NCI-H2227 (cell line): Measurements from ENCODE around the gene MPST.

Experiments
- DNase-seq: peaks from one replicate; lab custom pipeline; 2025; ENCODE audit not compliant: unreplicated experiment; lab: John Stamatoyannopoulos, UW

The MPST gene

DNA sequence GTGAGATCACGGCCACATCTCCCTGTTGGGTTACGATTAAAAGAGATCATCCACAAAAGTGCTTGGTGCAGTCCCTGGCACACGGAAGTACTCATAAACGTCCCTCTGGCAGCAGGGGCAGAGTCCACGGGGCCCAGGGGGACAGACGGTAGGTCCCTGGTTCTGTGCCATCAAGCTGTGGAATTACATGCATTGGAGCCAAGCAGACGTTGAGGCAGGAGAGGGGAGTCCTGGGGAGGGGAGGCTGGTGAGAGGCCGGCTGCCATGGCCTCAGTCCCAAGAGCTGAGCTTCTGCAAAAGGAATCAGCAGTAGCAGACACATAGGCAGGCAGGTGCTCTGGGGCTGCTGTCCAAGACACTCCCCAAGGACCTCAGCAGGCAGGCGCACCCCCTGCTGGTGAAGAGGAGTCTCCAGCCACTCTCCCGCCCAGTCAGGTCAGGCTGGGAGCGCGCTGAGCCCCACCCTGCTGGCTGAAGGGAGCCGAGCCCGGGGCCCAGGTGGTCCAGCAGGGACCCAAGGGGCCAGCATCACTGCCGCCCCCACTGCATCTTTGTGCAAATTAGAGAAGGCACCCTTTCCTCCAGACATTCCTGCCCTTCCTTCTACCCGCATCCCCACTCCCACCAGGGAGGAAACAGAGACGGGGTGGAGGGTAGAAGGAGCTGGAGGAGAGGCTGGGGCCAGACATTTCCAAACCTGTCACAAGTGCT lies 24.4 kb downstream of the MPST start:
- DNase-seq: peak; percentile 25

GRCh38 chr22:37044634-37045625 lies 25.4 kb downstream of the MPST start:
- DNase-seq: no peak

DNA sequence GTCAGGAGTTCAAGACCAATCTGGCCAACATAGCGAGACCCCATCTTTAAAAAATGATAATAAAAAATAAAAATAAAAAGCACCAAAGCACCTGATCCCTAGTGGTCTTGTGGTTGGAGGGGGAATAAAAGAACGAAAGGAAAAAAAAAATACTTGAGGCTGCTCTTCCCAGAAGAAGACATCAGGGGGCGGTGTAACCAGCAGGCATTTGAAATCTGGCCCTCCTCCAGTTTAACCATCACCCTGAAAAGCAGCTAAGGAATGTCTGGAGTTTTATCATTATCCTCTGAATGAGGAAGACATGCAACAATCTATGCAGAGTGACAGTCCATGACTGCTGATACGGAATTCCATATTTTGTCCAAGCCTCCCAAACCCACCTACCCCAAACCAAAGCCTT lies 26.4 kb downstream of the MPST start:
- DNase-seq: no peak

- no peak for DNase-seq
Observed at GRCh38 chr22:37046589-37046988, 27.0 kb downstream of the MPST start.

DNA sequence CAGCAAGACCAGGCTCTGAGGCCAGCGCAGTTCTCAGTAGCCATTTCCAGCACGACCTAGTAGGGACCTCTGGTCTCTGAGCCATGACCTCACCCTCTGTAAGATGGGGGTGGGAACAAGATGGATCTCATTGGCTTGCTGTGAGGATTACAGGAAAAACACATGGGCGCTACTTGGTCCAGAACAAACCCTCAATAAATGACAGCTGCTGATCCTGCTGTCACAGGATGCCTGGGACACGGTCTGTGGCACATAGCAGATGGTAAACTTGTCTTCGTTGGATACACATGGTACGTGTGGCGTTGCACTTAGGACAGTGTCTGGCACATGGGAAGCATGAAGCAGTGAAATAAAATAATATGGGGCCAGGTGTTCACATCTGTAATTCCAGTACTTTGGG lies 27.5 kb downstream of the MPST start:
- DNase-seq: no peak

- no peak for DNase-seq
Observed at GRCh38 chr22:37048133-37048532, 28.6 kb downstream of the MPST start.

- DNase-seq: no peak
Observed at GRCh38 chr22:37049224-37049623, 29.7 kb downstream of the MPST start.

GRCh38 chr22:37050913-37051312 lies 31.4 kb downstream of the MPST start:
- no peak for DNase-seq

DNA sequence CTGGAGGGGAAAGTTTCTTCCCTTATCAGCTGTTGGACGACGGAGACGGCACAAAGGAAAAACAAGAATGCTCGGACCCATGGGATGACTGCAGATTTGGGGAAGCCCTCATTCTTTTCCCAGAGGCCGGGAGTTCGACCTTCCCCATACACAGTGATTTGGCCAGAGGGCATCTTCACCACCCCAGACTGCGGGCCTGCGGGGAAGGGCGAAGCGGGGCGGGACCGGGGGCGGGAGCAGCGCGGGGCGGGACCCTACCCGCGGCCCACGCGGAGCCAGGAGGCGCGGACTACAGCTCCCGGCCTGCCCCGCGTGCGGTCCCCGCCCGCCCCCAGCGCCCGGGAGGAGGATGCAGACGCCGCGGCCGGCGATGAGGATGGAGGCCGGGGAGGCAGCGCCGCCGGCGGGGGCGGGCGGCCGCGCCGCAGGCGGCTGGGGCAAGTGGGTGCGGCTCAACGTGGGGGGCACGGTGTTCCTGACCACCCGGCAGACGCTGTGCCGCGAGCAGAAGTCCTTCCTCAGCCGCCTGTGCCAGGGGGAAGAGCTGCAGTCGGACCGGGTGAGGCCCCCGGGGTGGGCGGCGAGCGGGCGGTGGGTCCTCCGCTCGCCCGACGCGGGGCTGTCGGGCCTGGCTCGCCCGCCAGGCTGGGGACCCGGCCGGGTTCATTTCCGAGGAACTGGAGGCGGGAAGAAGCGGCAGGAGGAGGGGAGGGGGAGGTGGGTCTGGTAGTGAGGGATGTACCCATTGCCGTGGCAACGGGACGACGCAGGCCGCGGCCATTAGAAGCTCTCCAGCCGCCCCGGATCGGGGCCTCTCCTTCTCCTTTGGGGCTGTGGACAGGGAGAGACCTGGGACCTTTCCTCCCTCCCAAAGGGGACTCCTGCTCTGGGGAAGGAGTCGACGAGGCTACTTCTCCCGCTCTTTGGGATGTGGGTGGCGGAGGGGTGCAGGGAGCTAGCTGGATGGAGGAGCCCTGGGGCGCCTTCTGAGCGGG lies 32.1 kb downstream of the MPST start, which contains the start of gene KCTD17:
KCTD17 (plus strand) TSS at position 352 of the 995 bp plus-strand sequence; CDS start at position 371, 19 bp downstream.
- peak; percentile 79 for DNase-seq

DNA sequence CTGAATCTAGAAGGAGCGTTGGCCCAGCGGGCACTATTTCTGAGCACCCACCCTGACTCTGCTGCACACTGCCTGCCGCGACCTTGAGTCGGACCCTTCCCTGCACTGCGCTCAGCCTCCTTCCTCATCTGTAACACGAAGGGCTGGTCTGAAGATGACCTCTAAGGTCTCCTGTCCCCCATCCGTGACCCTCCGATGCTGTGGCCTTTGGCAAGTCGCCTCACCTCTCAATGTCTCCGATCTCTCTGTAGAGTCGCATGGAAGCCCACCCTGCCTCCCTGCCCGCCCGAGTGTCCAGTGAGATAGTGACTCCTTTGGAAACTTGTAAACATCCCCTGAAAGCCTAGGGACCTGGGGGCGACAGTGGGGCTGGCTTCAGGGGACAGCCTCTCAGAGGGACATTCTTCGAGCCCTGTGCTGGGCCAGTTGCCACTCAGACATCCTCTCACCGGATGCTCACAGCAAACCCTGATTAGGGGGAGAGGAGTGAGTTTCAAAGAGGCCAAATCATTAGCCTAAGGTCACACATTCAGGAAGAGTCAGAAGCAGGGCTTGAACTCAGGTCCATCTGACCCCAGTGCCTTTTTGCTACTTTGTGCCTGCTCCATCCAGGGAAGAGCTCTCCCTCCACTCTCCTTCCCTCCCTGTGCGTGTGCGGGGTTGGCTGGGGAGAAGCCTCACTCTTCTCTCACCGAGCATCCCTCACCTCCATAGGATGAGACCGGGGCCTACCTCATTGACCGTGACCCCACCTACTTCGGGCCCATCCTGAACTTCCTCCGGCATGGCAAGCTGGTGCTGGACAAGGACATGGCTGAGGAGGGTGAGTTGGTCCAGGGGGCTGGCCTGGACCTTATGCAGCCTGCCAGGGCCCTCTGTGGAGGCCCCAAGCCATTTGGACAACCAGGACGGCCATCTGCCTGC lies 33.1 kb downstream of the MPST start:
- no peak for DNase-seq

GRCh38 chr22:37053310-37054055 lies 33.9 kb downstream of the MPST start:
- DNase-seq: no peak

- DNase-seq: no peak
Observed at GRCh38 chr22:37054056-37054395, 34.5 kb downstream of the MPST start.

DNA sequence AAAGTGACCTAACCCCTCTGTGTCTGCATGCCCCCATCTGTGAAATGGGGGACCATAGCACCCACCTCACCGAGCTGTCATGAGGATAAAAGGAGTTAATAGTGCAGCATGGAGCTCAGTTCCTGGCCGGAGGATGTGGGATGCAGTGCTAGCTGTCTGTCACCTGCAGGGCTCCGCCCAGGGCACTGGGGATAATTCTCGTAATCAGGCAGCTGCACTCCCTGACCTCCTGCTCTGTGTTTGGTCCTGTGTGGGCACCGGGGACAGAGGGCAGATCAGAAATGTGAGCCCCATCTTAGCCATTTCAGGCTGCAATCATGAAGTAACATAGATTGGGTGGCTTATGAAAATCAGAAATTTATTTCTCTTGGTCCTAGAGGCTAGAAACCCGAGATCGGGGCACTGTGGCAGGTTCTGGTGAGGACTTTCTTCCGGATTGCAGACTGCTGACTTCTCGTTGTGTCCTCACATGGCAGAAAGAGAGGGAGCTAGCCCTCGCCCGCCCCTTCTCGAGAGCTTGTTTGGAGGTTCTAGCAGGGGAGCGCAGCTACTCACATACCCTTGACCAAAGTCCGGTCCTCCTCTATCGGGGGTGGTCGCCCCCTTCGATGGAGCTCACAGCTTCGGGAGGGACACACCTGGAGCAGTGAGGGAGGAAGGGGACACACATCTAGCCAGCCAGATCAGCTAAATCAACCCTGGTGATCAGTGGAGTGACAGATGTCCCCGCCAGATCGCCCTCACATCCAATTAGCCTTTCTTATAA lies 35.2 kb downstream of the MPST start:
- no peak for DNase-seq

GRCh38 chr22:37056246-37056645 lies 36.7 kb downstream of the MPST start:
- DNase-seq: no peak

- no peak for DNase-seq
Observed at GRCh38 chr22:37057226-37057625, 37.7 kb downstream of the MPST start.

- DNase-seq: no peak
Observed at GRCh38 chr22:37057796-37058510, 38.4 kb downstream of the MPST start.

DNA sequence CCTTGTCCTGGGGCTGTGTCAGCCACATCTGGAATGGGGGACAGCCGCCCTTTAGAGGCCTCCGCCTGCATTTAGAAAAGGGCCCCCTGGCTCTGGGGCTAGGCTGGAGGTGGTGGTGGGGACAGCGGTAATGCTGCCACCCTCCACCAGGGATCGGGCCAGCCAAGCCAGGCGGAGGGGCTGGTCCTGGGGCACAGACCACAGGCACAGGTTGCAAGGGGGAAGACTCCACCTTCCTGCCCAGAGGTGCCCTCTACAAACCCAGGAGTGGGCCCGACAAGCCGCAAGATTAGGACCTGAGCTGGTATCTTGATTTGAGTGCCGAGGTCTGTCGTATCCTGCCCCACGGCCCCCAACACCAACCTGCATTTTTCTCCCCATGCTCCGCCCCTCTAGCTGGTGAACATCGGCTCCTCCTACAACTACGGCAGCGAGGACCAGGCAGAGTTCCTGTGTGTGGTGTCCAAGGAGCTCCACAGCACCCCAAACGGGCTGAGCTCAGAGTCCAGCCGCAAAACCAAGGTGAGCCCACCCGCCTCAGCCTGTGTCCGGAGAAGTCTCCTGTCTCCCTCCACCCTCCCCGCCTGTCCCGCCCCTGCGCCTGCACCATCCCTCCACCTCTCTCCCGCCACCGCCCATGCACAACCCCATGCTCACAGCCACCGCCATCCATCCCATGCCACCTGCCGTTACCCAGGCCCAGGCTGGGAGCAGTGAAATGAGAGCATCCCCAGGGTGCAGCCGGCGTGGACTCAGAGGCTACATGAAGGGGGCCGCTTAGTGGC lies 39.6 kb downstream of the MPST start:
- DNase-seq: no peak
